ENCODE results near the gene RNF114.
"Not testable (repeated sequence)": the region's sequence is repeated elsewhere in the genome, so short reads cannot be mapped to it uniquely, and the experiment has no call there.

Gene RNF114

DNA sequence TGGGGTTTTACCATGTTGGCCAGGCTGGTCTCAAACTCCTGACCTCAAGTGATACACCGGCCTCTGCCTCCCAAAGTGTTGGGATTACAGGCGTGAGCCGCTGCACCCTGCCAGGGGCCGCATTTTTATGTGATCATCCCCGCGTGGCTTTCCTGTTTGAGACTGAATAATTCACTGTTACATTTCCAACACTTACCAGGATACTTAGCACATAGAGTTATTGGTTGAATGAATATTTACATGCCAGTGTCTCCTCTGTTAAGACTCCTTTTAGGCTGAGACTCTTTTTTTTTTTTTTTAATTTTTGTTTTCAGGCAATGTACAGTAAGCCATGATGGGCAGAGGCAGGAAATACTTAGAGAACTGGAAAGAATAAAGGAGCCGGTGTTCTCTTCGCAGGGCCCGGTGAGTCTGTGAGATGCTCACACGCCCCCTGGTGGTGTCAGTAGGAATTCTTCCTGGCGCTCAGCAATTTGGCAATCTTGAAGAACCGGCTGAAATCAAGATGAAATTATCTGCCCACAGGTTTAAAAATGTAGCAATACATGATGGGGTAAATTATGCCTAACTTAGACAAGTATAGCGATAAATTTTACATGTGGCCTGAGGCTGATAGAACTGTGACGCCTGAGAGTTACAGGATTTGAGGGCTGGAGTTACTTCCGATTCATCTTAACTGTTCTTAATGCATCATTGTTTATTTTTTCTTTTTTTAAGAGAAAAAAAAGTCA lies 7.6 kb upstream of the RNF114 start:
- peak; percentile 76 for DNase-seq

DNA sequence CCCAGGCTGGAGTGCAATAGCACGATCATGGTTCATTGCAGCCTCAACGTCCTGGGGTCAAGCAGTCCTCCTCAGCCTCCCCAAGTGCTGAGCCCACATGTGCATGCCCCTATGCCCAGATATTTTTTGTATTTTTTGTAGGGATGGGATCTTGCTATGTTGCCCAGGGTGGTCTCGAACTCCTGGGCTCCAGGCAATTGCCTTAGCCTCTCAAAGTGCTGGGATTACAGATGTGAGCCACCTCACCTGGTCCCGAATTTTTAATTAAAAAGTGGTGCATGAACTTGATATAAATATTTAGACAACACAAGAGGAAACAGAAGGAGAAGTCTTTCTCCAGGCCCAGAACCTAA lies 7.1 kb upstream of the RNF114 start:
- DNase-seq = no peak

DNA sequence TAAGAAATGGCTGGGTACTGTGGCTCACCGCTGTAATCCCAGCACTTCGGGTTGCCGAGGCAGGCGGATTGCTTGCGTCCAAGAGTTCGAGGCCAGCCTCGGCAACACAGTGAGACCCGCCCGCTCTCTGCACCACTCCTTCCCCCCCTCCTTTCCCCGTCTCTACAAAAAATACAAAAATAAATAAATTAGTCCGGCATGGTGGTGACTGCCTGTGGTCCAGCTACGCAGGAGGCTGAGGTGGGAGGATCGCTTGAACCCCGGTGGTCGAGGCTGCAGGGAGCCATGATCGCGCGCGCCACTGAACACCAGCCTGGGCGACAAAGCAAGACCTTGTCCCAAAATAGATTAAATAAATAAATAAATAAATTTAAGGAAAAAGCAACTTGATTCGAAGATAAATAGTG lies 448 bp upstream of the RNF114 start:
- DNase-seq = no peak

DNA sequence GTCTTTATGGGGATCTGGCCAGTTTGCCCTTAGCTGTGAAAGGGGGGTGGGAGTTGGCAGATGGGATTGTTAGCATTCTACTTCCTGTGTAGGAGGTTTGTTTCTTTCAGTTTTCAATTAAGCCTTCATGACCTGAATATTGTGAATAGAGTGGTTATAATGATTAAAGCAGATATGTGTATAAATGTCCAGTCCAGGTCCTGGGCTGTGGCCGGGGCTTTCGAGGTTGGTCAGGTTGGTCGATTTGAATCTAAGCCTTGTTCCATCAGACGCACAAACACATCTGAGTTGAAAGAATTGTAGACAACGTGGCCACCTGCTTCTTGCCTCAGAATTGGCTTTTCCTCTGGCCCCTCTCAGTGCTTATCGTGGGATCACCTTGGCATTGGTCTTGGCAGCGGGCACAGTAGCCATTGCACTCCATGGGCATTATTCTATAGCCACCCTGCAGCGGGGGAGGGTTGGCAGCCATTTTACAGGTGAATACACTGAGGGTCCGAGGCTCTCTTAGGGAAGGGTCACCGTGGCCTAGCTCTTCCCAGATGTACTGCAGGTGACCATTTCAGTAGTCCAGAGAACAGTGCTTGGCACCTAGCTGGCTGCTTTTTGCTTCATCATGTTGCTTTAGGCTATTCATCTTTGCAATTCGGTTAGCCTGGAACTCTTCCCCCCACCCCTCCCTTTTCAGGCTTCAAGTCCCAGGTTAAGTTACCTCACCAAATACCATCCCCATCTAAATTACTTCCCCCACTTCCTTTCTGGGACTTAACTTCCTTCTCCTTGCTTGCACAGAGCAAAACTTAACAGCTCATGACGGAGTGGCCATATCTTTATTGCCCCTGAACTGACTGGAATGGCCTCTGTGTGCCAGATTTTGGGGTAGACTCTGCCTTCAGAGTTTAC lies 1.1 kb downstream of the RNF114 start:
- no peak for DNase-seq

DNA sequence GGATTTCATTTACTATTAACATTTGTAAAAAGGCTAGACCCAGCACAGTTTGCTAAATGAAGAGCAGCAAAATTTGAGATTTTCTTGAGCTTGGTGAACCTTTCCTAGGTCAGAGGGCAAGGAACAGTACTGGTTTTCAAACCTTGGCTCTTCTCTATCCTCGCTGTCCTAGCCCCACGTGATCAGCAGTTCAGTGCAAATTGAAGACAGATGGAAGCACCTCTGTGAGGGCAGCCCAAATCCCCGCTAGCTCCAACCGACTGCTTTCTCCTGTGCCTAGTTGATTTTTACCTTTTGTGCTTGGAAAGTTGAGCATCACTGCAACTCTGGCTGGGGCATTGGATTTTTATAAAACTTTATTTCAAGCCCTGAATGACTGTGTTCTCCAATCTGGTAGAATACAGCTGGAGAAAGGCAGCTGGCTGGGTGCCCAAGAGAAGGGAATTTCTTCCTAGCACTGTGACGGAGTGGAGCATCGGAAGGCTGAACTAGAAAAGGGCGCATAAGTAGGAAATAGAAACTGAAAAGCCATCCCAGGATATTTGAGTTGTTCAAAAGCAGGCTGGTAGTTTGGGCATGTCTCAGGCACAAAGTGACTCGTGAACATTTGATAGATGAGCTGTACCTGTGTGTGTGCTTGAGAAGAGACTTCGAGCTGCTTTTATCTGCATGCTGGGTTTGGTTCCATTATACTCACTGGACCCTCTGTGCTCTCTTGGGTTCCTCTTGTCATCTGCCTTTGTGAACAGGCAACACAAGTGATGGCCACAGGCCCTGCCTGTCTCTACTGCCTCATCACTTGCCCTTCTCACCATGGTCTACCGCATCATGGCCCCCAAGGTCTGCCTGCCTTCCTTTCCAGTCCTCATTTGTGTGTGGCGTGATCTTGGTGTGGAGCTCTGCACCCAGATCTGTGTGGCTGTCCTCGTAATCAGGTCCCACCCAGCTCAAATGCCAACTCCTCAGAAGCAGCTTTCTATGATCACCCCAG lies 2.3 kb downstream of the RNF114 start:
- DNase-seq = peak; percentile 72

DNA sequence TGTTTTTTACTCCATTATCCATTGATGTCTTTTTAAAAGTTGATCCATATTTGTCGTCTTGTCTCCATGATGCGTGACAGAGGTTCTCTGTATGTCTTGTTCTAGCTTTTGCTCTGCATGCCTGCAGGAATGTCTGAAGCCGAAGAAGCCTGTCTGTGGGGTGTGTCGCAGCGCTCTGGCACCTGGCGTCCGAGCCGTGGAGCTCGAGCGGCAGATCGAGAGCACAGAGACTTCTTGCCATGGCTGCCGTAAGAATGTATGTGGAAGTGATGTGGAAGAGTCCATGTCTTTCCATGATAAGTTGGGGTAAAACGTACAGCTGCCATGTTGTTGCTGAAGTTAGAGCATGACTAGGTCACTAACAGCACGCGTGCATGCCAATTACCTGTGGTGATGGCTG lies 5.3 kb downstream of the RNF114 start:
- DNase-seq = no peak

DNA sequence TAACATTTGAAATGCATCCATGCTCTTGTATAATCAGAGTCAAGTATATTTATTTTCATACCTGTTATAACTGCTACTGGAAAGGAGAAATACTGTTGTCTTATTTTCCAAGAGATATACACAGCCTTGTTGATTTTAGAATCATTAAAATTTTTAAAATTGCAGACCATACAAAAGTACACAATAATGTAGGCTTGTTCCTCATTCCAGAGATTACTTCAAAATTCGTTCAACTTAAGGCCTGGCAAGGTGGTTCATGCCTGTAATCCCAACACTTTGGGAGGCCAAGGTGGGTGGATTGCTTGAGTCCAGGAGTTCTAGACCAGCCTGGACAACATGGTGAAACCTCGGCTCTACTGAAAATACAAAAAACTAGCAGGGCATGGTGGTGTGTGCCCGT lies 6.1 kb downstream of the RNF114 start:
- no peak for DNase-seq

DNA sequence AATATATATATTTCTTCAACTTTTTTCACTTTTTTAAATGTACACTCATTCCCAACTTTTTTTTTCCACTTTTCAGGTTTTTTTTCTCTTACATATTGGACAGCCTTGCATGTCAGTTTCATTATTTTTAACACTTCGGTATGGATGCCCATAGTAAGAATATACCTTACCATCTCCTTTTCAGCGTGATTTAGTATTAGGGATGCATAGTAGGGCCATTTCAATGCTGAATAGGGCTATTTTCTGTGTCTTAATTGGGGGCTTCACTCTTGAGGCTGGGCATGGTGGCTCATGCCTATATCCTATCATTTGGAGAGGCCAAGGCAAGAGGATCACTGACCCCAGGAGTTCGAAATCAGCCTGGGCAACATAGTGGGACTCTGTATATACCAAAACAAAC lies 6.7 kb downstream of the RNF114 start:
- no peak for DNase-seq

DNA sequence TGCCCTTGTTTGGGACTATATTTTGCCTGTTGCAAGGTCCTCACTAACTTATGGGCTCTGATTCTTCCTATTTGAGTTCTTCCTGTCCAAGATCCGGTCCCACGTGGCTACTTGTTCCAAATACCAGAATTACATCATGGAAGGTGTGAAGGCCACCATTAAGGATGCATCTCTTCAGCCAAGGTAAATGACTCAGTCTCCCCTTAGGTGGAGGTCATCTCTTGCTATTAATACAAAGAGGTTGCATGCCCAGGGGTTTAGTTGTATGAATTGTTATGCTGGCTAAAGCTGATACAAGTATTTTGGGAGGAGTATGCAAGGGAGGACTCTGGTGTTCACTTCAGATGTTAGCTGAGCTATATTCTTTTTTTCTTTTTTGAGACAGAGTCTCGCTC lies 9.1 kb downstream of the RNF114 start:
- no peak for DNase-seq

DNA sequence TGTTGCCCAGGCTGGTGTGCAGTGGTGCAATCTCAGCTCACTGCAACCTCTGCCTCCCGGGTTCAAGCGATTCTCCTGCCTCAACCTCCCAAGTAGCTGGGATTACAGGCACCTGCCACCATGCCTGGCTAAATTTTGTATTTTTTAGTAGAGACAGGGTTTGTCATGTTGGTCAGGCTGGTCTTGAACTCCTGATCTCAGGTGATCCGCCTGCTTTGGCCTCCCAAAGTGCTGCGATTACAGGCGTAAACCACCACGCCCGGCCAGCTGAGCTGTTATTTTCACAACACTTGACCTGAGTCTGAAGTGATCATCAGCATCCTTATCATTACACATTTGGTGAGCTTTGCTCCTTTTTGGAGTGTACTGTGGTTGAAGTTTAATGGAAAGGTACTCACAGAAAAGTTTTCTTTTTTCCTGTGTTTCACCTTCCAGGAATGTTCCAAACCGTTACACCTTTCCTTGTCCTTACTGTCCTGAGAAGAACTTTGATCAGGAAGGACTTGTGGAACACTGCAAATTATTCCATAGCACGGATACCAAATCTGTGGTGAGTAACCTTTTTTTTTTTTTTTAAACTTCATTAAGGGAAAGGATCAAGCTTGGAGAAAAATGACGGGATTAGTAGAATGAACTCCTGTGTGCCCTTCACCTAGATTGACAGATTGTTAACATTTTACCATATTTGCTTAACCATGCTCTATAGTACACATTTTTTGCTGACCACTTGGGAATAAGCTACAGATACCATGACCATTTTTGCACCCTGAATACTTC lies 9.7 kb downstream of the RNF114 start:
- no peak for DNase-seq

DNA sequence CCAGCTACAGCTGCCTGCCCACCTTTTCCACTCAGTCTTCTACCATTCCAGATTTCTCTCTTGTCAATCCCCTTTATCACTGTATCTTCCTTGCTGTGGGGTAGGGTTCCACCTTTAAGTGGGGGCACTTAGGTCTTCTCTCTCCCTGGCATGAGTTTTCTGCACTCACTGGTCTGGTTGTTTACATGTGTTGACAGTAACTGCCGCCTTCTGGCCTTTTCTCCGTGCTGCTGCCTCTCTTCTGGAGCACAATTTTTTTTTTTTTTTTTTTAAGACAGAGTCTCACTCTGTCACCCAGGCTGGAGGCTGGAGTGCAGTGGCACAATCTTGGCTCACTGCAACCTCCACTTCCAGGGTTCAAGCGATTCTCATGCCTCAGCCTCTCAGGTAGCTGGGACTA lies 12.0 kb downstream of the RNF114 start:
- DNase-seq = no peak

DNA sequence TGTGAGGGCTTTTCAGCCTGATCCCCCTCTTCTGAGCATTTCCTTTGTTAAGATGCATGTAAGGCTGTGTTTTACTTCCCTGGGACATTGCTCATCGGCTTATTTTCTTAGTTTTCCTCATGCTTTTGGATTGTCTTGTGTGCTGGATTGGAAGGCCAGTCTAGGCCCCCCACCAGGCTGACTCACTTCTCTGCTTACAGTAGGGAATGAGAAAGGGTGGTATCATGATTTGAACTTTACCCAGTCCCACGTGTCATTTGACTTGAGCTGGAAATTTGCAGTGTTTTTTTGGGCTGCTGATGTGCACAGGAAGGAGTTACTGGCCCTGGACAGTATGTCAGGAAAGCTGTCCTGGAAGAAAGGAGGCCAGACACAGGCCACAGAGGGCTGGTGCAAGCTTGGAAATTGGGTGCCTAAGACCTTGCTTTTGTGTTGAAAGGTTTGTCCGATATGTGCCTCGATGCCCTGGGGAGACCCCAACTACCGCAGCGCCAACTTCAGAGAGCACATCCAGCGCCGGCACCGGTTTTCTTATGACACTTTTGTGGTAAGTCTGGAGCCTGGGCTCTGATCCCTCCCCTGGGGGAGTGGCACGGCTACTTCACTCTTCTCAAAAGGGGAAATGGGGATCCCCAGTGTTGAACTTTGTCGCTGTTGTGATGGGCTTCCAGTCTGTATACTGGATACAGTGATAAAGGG lies 12.8 kb downstream of the RNF114 start:
- peak; percentile 96 for DNase-seq

DNA sequence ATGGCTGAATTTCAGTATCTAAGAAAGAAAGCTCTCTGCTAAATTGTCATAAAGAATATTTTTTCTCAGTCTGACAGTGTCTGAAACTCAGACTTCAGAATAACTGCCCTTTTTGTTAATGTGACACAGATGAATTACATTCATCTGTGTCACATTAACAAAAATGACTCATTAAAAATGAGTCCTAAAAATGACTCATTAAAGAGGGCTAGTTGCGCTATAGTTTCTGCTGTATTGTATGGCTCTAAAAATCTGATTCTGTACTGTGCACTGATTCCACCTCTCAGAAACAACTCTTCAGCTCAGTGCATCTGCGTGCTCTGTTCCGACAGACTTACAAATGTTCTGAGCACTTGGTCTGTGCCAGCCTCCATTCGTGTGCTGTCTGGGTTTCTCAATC lies 15.0 kb downstream of the RNF114 start:
- DNase-seq = peak; percentile 84

DNA sequence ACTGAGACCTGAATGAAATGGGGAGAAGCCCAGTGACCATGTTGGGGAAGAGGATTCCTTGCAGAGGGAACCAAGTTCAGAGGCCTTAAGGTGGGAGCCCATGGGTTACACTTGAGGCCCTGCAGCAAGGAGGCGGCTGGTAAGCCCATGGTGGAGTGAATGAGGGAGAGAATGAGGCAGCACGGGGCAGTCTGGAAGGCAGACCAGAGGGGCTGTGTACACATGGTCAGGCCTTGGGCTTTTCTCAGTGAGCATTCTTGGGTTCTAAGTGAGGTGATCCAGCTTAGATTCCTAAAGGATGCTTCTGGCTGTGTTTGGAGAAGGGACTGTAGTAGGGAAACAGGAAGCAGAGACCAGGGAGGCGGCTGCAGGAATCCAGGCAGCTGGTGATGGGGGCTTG lies 19.0 kb downstream of the RNF114 start:
- DNase-seq = no peak

DNA sequence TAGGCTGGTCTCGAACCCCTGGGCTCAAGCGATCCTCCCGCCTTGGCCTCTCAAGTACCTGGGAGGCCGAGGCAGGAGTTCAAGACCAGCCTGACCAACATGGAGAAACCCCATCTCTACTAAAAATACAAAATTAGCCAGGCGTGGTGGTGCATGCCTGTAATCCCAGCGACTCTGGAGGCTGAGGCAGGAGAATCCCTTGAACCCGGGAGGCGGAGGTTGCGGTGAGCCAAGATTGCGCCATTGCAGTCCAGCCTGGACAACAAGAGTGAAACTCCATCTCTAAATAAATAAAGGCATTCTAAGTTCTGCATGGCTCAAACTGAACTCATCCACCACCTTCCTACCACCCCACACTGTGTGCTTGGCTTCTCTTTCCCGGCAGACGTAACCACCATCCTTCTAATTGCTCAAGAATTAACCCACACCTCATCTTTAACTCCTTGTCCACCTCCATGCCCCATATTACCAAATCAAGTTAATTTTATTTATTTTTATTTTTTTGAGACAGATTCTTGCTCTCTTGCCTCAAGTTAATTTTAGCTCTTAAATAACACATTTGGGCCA lies 19.7 kb downstream of the RNF114 start:
- not testable (repeated sequence) for DNase-seq

DNA sequence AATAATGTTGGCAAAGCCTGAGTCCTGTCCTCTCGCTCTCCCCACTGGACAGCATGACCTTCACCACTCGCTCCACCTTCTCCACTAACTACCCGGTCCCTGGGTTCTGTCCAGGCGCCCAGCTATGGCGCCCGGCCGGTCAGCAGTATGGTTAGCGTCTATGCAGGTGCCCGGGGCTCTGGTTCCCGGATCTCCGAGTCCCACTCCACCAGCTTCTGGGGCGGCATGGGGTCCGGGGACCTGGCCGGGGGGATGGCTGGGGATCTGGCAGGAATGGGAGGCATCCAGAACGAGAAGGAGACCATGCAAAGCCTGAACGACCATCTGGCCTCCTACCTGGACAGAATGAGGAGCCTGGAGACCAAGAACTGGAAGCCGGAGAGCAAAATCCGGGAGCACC lies 20.5 kb downstream of the RNF114 start:
- no peak for DNase-seq

DNA sequence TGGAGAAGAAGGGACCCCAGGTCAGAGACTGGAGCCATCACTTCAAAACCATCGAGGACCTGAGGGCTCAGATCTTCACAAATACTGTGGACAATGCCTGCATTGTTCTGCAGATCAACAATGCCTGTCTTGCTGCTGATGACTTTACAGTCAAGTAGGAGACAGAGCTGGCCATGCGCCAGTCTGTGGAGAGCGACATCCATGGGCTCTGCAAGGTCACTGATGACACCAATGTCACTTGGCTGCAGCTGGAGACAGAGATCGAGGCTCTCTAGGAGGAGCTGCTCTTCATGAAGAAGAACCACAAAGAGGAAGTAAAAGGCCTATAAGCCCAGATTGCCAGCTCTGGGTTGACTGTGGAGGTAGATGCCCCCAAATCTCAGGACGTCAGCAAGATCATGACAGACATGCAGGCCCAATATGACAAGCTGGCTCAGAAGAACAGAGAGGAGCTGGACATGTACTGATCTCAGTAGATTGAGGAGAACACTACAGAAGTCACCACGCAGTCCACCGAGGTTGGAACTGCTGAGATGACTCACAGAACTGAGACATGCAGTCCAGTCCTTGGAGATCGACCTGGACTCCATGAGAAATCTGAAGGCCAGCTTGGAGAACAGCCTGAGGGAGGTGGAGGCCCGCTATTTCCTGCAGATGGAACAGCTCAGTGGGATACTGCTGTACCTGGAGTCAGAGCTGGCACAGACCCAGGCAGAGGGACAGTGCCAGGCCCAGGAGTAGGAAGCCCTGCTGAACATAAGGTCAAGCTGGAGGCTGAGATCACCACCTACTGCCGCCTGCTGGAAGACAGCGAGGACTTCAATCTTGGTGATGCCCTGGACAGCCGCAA lies 21.1 kb downstream of the RNF114 start:
- not testable (repeated sequence) for DNase-seq

DNA sequence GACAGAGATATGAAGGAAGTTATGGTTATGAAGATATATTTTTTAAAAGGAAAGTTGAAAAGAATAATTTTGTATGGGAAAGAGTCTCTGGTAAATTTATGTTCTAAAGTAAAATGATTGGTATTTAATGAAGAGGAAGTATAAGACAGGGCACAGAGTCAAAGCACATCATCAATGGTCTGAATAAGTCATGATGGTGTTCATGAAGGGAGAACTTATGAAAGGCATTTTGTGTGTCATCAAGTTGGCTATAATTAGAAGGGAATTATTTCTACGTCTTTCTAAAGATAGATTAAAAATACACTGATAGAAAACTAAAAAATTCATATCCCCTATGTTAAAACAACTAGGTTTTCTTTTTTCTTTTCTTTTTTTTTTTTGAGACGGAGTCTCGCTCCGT lies 25.2 kb downstream of the RNF114 start:
- no peak for DNase-seq

DNA sequence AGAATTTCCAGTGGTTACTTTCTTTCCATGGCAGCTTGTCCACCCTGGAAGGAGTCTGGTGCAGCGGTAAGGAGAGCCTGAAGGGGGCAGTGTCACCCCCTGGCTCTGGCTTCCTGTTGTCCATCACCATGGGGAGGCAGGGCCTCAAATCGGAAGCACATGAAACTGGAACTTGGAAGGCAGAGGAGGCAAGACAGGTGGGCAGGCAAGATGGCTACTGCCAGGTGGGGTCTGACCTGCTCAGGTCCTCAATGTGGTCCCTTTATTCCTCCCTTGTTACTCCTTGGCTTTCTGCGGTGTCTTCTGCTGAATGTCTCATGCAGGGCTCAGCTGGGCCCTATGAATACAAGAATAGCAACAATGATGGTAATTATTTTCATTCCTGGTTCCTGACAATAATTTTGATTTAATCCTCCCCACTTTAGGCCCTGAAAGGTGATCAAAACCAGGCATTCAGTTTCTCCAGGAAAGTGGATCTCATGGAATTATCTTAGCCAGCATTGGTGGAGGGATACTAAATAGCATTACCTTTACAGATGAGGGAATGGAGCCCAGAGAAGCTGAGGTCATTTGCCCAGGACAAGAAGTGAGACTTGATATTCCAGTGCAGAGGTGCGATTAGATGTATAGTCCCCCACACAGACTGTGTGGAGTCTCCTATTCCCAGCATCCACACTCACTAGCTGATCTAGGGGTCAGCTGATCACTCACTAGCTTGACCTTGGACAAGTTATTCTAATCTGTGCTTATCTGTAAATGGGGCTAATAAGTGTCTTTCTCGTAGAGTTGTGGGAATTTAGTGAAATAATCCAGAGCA lies 29.0 kb downstream of the RNF114 start:
- DNase-seq = no peak

All from fibroblast of skin of right quadriceps (primary cell).